Stimulated activated memory B cell treated with anti-CD40 and anti-IgM and Interleukin-4, amounts not matched to agents 10 μg/mL and 1 μg/mL and 100 μg/mL, for 72 hours (primary cell): ENCODE data around the gene BPIFB2.
A peak's percentile ranks its signal among the peaks of the same experiment; 100 is the strongest.
"Not testable (repeated sequence)": the region's sequence is repeated elsewhere in the genome, so short reads cannot be mapped to it uniquely, and the experiment has no call there.

Experiments used
- ATAC-seq: fragments of 150-1000 bp; cut with Tn5 transposase; 2 replicates; pipeline ENCODE4 v1.10.0; 2021
- H3K27ac Mint-ChIP-seq: one replicate; pipeline ENCODE4 v1.8.0; 2022; ENCODE audit warnings: mild to moderate bottlenecking, mixed read lengths
- H3K27me3 Mint-ChIP-seq: one replicate; pipeline ENCODE4 v1.8.0; 2022; ENCODE audit warnings: mixed read lengths
- H3K36me3 Mint-ChIP-seq: one replicate; pipeline ENCODE4 v1.8.0; 2022; ENCODE audit warnings: mixed read lengths
- H3K4me1 Mint-ChIP-seq: one replicate; pipeline ENCODE4 v1.8.0; 2022; ENCODE audit warnings: mixed read lengths
- H3K4me3 Mint-ChIP-seq: one replicate; pipeline ENCODE4 v1.8.0; 2022; ENCODE audit warnings: mild to moderate bottlenecking, moderate library complexity, mixed read lengths
- H3K9me3 Mint-ChIP-seq: one replicate; pipeline ENCODE4 v1.8.0; 2022; ENCODE audit warnings: mixed read lengths

Gene BPIFB2

DNA sequence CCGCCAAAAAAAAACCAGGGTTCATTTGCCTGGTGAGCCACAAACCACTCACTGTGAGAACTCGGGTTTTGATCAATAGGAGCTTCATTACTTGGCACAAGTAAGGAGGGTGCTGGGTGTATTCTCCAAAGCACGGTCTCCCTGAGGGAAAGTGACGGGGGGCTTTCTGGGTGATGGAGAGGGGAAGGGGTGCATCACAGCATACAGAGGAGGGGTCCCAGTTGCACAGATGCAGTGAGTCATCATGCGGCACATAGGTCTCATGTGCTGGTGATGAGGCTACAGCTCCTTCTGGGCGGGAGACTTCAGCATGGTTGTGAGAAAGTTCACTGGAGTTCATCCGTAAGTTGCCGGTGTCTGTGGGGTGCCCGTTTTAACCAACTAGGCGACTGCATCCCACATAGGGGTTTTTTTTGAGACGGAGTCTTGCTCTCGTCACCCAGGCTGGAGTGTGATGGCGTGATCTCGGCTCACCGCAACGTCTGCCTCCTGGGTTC is 39.5 kb upstream of the BPIFB2 start:
- Mint-ChIP-seq H3K27ac (peak overlapping the region; percentile 73), H3K9me3 (no peaks in the 10 kb centered on the region), H3K27me3 (no peaks in the 10 kb centered on the region), H3K4me1 (peaks cover 38% of the 10 kb centered on the region), H3K4me3 (no peak overlapping the region), H3K36me3 (no peaks in the 10 kb centered on the region)
- ATAC-seq, result no peak

DNA sequence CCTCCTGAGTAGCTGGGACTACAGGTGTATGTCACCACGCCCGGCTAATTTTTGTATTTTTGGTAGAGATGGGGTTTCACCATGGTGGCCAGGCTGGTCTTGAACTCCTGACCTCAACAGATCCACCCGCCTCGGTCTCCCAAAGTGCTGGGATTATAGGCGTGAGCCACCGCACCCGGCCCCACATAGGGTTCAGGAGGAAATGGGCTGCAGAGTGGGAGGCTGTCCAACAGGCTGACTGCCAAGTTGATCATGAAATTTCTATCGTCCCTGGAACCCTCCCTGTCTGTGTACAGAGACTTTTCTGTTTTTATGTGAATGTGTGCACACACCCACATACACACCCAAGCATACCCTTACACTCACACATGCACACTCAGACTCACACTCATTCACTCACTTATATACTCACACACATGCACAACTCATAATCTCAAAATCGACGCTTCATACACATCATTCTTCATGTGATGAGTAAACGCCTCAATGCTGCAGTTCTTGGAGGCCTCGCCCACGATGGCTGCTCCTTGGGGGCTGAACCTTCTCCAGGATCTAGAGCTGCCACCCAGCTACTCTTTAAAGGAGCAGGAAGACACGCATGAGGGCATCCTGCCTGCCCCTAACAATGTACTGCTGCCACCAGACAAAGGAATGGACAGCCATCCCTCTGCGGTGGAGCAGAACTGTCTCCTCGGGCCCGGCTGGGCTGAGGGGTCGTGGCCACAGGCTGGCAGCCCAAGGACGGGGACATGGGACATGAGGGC is 38.8 kb upstream of the BPIFB2 start:
- Mint-ChIP-seq H3K4me1 (peaks cover 38% of the 10 kb centered on the region), H3K27me3 (no peaks in the 10 kb centered on the region), H3K36me3 (no peaks in the 10 kb centered on the region), H3K4me3 (no peak overlapping the region), H3K27ac (no peak overlapping the region), H3K9me3 (no peaks in the 10 kb centered on the region)
- no peak for ATAC-seq

DNA sequence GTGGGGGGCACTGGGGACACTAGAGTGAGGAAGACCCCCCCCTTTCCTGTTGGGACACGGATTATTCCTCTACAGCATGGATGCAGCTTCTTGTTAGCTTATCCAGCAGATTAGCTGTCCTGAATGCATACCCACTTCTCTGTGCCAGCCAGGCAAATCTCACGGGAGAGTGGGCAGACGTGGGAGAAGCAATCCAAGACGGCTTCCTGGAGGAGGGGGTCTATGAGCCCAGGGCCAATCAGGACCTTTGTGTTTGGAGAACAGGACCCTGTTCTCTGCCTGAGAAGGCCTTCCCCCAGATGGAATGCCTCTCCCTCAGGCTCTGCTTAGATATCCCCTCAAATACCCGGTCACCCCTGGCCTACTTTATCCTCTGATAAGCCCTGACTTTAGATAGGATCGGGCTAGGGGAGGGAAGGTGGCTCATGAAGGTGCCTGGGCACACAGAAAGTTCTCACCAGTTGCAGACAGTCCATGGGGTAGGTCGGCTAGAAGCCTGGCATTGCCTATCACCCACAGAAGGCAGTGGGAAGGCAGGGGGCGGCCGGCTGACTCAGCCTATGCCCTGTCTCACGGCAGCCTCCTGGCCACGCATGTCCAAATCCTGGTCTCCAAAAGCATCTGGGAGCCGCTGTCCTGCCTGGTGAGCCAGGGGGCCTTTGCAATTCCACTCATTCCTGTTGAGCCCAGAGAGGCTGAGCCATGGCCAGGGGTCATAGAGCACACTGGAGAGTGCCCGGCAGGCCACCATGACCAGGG is 38.0 kb upstream of the BPIFB2 start:
- Mint-ChIP-seq H3K27me3 (no peaks in the 10 kb centered on the region), H3K4me3 (no peak overlapping the region), H3K9me3 (no peaks in the 10 kb centered on the region), H3K27ac (no peak overlapping the region), H3K4me1 (peaks cover 40% of the 10 kb centered on the region), H3K36me3 (no peaks in the 10 kb centered on the region)
- ATAC-seq, result no peak

DNA sequence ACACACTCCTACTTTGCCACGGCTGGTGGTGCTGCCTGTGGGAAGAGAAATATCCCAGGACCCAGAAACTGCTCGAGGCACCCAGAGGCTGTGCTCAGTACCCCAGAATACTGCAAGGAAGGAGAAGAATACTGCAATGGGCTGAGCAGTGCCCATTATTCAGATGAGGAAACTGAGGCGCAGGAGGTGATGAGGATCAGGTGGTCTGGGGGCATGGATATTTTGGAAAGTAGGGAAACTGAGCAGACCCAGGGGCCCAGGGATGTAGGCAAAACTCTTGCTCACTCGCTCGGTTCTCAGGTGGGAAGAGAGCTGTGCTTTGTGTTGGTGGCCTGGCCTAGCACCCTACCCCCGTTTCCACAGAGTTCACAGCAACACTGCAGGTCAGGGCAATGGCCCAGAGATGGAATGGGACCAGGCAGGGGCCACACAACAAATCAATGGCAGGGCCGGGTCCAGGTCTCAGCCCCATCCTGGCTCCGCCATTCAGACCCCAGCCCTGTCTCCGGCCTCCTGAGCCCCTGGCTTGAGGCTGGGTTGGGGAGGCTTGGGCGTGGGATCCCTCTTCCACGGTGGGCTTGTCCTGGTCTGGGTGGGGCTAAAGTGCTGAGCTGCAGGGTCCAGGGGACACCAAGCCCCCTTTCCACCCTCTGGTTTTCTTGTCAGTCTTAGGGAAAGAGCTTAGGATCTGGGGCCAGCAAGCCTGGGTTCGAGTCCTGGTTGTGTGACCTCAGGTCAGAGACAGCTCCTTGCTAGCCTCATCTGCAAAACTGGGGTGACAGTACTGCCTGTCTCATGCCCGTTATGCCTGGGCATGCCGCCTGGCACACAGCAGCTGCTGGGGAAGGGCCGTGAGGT is 37.2 kb upstream of the BPIFB2 start:
- Mint-ChIP-seq H3K4me3 (no peak overlapping the region), H3K4me1 (peaks cover 48% of the 10 kb centered on the region), H3K27ac (no peak overlapping the region), H3K36me3 (no peaks in the 10 kb centered on the region), H3K27me3 (no peaks in the 10 kb centered on the region), H3K9me3 (no peaks in the 10 kb centered on the region)
- ATAC-seq, result no peak

DNA sequence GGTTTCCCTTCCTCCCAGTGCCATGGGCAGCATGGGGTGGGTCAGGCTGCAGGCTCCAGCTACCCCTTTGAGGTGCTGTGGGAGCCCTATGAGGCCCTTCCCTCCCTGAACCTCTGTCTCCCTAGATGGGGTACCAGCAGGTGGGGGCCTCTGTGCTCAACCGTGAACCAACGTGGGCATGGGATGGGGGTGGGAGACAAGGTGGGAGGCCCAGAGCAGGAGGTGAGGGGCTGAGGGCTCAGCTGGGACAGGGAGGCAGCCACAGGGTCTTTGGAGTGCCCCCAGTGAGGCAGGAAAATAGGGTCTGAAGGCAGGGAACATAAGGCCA is 36.6 kb upstream of the BPIFB2 start:
- no peaks in the 10 kb centered on the region for H3K36me3 Mint-ChIP-seq
- ATAC-seq, result no peak
- H3K4me3 Mint-ChIP-seq, result no peak overlapping the region
- H3K27me3 Mint-ChIP-seq, result no peaks in the 10 kb centered on the region
- peaks cover 46% of the 10 kb centered on the region for H3K4me1 Mint-ChIP-seq
- no peaks in the 10 kb centered on the region for H3K9me3 Mint-ChIP-seq
- no peak overlapping the region for H3K27ac Mint-ChIP-seq

DNA sequence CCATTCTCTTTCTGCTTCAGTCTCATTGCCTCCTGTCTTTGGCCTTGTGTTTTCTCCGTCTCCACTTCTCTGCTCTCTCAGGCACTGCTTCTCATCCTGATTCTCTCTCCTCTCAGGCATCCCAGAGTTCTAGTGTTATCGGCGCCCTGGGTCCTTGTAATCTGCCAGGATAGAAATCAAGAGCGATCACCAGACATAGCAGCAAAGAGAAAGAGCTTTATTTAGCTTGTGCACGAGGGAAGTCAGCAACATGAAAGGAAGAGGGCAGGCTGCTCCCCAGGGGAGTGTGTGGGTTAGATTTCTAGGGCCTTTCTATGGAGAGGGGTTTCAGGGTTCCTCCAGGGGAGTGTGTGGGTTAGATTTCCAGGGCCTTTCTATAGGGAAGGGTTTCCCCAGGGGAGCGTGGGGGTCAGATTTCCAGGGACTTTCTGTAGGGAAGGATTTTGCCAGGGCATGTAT is 35.8 kb upstream of the BPIFB2 start:
- peaks cover 39% of the 10 kb centered on the region for H3K4me1 Mint-ChIP-seq
- peak; percentile 71 for ATAC-seq
- H3K4me3 Mint-ChIP-seq, result no peak overlapping the region
- H3K27ac Mint-ChIP-seq, result no peak overlapping the region
- no peaks in the 10 kb centered on the region for H3K27me3 Mint-ChIP-seq
- peaks cover 6% of the 10 kb centered on the region for H3K36me3 Mint-ChIP-seq
- H3K9me3 Mint-ChIP-seq, result peaks cover 4% of the 10 kb centered on the region

DNA sequence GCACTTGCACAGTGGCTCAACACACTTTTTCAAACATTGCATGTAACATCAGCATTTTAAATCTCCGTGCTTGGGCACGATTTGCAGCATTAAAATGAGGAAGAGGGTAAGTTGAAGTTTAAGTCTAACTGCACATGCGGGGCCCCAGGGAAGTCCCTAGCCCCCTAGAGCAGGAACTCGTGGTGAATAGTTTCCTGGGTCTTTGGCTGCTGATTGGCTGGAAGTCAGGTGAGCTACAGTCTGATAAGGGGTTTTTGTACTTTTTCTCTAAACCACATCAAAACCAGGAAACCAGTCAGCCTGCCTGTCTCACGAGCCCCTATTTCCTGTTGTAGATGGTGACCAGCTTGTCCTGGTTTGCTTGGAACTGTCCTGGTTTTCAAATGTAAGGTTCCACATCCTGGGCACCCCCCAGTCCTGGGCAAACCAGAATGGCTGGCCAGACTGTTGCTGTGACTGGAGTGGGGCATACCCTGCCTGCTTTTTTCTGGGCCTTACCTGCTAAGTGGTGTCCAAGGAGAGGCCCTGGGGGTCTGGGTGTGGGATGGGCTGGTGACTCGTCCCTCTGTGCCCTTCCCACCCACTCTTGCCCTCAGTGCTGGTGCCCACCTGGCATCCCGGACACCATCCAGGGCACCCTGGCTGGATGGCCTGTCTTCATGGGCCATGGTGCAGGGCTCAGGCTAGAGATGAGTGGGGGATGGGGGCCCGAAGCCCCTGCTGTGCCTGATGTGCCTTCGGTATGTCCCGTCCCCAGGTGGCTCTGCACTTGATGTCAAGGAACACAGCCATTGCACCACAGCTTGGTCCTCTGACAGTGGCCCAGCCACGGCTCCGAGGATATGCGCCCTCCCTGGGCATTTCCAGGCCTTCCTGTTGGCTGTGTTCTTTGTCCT is 35.1 kb upstream of the BPIFB2 start:
- peaks cover 32% of the 10 kb centered on the region for H3K4me1 Mint-ChIP-seq
- H3K9me3 Mint-ChIP-seq, result peaks cover 4% of the 10 kb centered on the region
- H3K27me3 Mint-ChIP-seq, result no peaks in the 10 kb centered on the region
- no peak overlapping the region for H3K27ac Mint-ChIP-seq
- H3K36me3 Mint-ChIP-seq, result peaks cover 6% of the 10 kb centered on the region
- H3K4me3 Mint-ChIP-seq, result peak overlapping the region; percentile 44
- ATAC-seq, result peak; percentile 97

DNA sequence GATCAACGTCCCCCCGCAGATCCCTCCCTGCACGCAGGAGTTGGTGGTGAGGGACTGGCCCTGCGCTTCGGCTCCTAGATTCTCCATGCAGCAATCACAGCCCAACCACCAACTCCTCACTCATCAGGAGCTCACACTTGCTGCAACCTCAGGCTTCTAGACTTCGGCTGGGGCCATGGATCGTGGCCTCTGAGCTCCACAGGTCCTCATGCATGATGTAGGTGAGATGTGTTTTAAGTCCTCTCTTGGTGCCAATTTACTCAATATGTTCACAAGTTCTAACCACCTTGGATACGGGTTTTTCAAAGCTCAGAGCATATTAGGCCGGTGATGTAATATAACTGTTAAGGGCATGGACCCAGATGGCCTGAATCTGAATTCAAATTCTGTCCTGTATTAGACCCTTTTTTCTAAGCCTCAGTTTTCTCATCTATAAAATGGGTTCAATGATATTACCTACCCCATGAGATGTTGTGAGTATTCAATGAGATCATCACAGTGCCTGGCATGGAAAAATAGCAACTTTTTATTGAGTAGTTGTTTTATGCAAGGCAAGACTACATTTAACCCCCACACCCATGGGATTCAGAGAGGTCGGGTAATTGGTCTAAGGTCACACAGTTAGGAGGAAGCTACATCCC is 34.3 kb upstream of the BPIFB2 start:
- H3K27me3 Mint-ChIP-seq, result no peaks in the 10 kb centered on the region
- H3K4me3 Mint-ChIP-seq, result peak overlapping the region; percentile 32
- H3K27ac Mint-ChIP-seq, result no peak overlapping the region
- H3K36me3 Mint-ChIP-seq, result peaks cover 6% of the 10 kb centered on the region
- H3K4me1 Mint-ChIP-seq, result peaks cover 25% of the 10 kb centered on the region
- H3K9me3 Mint-ChIP-seq, result peaks cover 4% of the 10 kb centered on the region
- no peak for ATAC-seq

DNA sequence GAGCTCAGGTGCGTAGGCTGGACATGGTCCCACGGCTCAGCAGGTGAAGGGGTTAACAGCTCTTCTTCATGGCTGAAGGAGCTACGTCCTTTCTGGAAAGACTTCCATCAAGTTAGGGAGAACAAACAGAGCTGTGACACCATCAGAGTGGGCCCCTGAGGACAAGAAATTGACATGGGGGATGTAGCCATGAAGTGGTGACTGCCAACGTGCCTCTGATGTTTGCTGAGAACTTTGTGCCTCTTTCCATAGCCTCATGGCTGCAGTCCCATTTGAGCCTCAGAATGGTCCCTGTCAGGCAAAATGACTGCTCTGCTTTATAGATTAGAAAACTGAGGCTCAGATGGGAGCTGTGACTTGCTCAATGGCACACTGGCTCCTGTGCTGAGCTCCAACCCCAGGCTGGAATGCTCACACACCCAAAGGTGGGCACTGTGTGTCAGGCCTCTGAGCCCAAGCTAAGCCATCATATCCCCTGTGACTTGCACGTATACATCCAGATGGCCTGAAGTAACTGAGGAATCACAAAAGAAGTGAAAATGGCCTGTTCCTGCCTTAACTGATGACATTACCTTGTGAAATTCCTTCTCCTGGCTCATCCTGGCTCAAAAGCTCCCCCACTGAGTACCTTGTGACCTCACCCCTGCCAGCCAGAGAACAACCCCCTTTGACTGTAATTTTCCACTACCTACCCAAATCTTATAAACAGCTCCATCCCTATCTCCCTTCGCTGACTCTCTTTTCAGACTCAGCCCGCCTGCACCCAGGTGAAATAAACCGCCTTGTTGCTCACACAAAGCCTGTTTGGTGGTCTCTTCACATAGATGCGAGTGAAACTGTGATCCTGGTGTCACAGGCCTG is 33.1 kb upstream of the BPIFB2 start:
- H3K36me3 Mint-ChIP-seq, ATAC-seq, H3K4me3 Mint-ChIP-seq, H3K9me3 Mint-ChIP-seq, H3K27me3 Mint-ChIP-seq: not testable (repeated sequence)
- peak overlapping the region; percentile 70 for H3K27ac Mint-ChIP-seq
- H3K4me1 Mint-ChIP-seq, result peaks cover 19% of the 10 kb centered on the region

DNA sequence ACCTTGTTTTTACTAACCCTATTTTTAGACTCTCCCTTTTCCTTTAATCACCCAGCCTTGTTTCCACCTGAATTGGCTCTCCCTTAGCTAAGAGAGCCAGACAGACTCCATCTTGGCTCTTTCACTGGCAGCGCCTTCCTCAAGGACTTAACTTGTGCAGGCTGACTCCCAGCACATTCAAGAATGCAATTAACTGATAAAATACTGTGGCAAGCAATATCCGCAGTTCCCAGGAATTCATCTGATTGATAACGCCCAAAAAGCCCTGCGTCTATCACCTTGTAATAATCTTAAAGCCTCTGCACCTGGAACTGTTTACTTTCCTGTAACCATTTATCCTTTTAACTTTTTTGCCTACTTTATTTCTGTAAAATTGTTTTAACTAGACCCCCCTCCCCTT is 32.4 kb upstream of the BPIFB2 start:
- H3K4me3 Mint-ChIP-seq, result not testable (repeated sequence)
- peak overlapping the region; percentile 70 for H3K27ac Mint-ChIP-seq

DNA sequence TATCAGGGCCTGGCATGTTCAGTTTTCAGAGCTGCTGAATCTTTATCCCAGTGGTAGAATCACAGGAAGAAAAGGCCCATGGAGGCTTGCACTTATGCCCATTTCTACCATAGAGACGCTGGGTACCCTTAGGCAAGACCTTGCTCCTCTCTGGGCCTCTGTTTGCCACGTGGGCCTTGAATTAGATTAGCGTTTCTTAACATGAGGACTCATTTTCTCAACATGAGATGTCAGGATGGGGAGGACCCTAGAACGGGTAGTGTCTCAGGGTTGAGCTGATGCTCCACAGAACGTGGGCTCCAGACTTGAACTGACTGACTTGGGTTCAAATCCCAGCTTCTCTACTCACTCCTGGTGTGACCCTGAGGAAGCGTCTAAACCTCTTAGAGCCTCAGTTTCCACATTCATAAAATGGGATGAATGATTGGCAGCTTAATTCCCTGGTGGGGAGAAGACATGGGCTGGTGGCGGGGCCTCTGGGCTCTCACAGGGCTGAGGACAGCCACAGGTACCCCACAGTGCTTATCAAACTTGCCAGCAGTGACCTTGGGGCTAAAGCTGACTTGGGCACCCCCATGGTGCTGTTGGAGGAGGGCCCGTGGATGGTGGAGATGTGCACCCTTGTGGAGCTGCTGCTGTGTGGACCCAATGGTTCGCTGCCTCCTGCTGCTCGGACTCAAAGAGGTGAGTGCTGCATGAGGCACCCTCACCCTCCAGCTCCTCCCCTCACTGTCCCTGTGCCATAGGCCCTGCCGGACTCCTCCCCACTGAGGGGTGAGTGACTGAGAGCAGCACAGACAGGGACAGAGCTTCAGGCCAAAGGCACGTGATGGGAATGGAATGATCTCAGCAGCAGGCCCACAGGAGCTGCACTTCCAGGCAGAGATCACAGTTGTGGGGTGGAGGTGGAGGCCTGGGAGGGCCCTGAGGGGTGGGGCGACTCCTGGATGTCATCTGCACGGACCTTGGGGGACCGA is 31.5 kb upstream of the BPIFB2 start:
- ATAC-seq, result no peak
- Mint-ChIP-seq H3K4me3 (no peak overlapping the region), H3K9me3 (peaks cover 4% of the 10 kb centered on the region), H3K27me3 (no peaks in the 10 kb centered on the region), H3K36me3 (peaks cover 6% of the 10 kb centered on the region), H3K4me1 (peaks cover 10% of the 10 kb centered on the region), H3K27ac (no peak overlapping the region)

More for the DNA sequence above, 32.4 kb upstream of the BPIFB2 start:
- H3K4me1 Mint-ChIP-seq, result peaks cover 13% of the 10 kb centered on the region
- H3K36me3 Mint-ChIP-seq, H3K9me3 Mint-ChIP-seq, H3K27me3 Mint-ChIP-seq, ATAC-seq: not testable (repeated sequence)

DNA sequence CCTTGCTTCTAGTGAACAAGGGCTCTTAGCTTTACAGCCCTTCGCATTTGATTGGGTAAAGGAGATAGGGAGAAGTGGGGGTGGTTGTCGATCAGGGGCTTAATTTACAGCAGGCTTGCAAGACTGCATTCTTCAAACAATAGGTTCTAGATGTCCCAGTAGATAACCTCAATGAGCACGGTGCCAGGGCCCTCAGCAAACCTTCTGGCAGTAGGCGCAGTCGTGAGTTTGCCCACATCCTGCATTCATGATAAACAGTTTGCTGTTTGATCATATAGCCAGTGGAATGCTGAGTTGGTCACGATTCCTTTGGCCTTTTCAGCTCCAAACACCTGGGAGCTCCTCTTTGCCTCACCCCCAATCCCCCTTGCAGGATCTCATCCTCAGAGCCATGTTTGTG is 30.8 kb upstream of the BPIFB2 start:
- Mint-ChIP-seq H3K27ac (no peak overlapping the region), H3K9me3 (peaks cover 4% of the 10 kb centered on the region), H3K4me1 (peaks cover 10% of the 10 kb centered on the region), H3K36me3 (peaks cover 6% of the 10 kb centered on the region), H3K27me3 (no peaks in the 10 kb centered on the region), H3K4me3 (no peak overlapping the region)
- ATAC-seq, result no peak
